GM18873 (cell line): ENCODE measurements around the gene MTOR.
"Not testable (repeated sequence)": the region's sequence is repeated elsewhere in the genome, so short reads cannot be mapped to it uniquely, and the experiment has no call there.

Source experiments
- ATAC-seq: cut with Tn5 transposase; IDR thresholded peaks from one replicate; pipeline ENCODE4 v1.9.1; 2021; ENCODE audit warnings: mild to moderate bottlenecking, moderate library complexity, moderate number of reproducible peaks; ENCODE audit not compliant: unreplicated experiment, low FRiP score

Gene MTOR

DNA sequence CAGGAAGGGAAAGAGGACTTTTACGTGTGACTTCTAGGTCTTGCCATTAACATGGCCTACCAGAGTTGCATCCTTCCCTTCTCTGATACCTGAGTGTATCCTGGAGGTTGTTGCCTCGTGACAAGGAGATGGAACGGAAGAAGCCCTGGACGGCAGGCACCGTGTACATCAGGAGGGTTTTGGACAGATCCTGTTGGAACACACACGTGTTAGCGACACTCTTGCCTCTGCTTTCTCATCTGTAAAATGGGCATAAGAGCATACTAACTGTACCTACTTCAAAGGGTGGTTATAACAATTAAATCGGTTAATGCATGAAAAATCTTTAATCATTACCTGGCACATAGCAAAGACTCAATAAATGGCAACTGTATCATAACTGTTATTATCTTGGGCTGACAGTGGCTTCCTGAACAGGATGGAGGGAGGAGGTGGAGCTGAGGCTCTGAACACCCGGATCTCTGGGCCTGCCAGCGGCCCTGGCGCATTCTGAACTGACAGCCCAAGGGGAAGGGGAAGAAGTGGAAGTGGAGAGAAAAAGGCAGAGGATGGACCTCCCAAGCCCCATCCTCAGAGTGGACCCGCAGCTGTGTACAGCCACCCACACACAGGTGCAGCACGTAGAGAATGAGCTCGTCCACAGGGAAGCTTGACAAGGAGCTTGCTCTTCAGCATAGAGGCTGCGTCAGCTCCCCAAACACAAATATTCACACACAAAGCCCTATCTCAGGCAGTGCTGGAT is 132.5 kb downstream of the MTOR start:
- no peak for ATAC-seq

DNA sequence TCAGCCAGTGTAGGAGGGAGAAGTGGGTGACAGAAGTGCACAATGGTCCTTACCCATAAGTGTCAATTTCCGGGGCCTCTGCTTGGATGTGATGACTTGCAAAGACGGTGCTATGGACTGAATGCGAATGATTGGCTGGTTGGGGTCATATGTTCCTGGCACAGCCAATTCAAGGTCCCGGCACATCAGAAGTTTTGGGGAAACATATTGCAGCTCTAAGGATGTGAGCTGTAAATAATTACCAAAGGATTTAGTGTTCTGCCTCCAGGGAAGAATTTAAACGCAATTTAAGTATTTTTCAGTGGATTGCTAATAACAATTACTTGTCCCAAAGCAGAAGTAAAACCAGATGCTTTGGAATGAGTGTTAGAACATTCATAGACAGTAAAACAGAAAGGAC is 135.8 kb downstream of the MTOR start:
- ATAC-seq, result no peak

DNA sequence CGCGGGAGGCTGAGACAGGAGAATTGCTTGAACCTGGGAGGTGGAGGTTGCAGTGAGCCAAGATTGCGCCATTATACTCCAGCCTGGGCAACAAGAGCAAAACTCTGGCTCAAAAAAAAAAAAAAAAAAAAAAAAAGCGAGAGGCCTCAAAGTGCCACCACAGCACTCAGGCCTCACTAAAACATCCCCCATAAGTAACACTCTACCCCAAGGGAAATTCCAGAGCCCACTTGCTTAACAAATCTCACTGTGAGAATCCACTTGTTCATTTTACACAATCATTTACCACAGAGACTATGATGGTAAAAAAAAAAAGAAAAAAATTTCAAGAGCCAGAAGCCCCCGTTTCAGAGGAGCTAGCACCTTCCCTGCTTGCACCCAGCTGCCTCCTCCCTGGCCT is 136.4 kb downstream of the MTOR start:
- no peak for ATAC-seq

DNA sequence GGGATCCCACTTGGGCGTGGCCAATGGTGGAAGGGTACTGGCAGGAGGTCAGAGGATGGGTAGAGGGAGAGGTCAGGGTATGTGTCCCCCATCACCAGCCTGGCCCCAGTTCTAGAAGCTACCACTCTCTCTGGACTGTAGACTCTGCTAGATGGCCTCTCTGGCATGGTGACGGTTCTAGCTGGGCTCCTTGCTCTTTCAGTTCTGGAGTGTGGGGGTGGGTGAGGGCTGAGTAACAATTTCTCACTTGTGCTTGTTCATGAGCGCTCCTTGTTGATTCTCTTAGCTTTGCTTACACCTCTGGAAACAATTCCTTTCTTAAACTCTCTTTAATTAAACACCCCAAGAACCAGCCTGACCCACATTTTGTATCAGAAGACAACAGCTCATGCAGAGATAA is 137.4 kb downstream of the MTOR start:
- no peak for ATAC-seq

DNA sequence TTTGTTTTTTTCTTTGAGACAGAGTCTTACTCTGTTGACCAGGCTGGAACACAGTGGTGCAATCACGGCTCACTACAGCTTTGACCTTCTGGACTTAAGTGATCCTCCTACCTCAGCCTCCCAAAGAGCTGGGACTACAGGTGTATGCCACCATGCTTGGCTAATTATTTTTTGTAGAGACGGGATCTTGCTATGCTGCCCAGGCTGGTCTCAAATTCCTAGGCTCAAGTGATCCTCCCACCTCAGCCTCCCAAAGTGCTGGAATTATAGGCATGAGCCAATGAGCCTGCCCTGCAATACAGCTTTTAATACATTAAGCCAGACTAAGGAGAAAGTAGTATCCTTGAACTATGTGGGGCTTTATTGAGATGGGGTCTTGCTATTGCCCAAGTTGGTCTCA is 146.0 kb downstream of the MTOR start:
- no peak for ATAC-seq

DNA sequence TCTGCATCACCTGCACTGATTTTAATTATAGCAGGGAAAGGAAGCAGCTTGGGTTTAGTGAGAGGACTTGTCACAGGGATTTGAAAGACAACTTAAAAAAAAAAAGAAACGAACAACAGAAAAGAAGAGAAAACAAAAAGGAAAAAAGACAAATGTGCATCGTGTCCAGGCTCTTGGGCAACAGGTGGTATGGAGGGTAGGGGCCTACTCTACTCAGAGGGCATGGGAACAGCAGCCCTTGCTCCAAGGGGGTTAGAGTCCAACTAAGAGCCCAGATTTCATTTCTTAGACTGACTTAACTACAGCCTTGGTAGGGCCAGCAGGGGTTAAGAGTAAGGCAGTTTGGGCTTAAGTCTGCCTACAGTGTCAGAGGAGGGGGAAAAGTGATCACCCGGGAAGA is 147.4 kb downstream of the MTOR start:
- no peak for ATAC-seq

DNA sequence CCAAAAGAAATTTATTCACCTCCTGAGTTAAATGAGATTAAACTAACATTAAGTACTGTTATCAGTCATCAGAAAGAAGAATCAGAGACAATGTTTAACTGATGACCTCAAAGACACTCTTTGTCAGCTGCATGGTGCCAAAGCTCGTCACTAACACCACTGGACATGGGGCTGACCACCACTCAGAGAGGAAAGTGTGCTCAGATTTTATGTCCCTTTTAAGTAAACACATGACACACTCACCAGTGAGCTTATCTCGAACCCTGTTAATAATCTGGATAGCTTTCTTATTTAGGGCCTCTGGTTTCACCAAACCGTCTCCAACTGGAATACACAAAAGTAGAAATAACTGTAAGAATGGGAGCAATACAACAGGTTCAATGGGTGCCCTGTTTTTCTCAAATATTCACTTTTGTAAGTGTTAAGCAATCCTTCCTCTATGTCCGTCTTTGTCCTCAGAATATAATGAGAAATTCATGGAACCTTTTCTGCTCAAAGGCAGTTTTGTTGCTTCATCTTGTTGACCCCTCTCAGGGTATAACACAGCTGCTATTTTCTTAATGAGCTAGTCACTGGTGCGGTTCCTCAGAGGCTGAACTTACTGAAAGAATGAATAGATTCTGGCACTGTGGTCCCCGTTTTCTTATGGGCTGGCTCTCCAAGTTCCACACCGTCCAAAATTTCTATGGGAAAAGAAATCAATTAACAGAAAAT is 153.1 kb downstream of the MTOR start:
- ATAC-seq, result no peak

DNA sequence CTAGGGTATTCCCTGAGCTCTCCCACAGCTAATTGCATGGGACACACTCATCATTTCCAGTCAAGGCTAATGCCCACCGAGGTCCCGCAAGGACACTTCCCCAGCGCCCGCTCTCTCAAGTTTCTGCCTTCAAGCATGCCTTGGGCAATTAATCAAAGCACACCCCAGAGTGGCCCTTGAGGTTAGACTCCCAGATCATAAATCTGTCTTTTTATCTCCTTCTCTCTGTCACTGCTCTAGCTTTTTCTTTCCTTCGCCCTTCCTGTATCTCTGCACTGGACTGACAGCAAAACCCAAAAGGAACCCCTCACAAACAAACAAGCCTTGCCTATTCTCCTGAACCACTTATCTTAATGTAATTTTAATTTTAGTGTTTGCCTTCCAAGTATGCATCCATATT is 154.8 kb downstream of the MTOR start:
- no peak for ATAC-seq

DNA sequence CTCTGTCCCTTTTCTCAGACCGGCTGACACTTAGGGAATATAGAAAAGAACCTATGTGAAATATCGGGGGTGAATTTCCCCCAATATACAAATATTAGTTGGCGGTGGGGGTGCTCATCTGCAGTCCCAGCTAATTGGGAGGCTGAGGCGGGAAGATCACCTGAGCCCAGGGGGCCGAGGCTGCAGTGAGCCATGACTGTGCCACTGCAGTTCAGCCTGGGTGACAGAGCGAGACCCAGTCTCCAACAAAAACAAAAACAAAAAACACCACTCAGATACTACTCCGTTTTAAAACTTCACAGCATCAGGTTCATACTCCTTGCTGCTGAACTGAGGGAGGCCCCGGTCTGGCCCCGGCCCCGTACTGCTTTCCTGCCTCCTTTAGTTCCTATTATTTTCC is 156.8 kb downstream of the MTOR start:
- no peak for ATAC-seq

DNA sequence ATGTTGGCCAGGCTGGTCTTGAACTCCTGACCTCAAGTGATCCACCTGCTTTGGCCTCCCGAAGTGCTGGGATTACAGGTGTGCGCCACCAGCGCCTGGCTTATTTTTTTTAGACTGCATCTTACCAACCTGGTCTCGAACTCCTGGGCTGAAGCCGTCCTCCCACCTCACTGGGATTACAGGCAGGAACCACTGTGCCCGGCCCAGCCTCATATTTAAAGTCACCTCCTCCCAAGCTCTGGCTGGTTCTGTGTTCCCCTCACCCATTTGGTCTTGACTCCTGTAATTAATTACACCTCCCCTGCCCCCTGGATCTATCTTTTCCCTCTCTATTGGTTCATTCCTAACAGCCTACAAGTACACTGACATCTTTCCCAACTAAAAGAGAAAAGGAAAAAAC is 161.0 kb downstream of the MTOR start:
- ATAC-seq, result no peak

DNA sequence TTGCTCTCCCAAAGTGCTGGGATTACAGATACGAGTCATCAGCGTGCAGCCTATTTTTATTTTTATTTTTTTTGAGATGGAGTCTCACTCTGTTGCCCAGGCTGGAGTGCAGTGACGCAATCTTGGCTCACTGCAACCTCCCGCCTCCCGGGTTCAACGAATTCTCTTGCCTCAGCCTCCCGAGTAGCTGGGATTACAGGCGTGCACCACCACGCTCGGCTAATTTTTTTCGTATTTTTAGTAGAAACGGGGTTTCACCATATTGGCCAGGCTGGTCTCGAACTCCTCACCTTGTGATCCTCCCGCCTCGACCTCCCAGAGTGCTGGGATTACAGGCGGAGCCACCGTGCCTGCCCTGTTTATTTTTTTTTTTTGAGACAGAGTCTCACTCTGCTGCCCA is 161.5 kb downstream of the MTOR start:
- ATAC-seq, result not testable (repeated sequence)

DNA sequence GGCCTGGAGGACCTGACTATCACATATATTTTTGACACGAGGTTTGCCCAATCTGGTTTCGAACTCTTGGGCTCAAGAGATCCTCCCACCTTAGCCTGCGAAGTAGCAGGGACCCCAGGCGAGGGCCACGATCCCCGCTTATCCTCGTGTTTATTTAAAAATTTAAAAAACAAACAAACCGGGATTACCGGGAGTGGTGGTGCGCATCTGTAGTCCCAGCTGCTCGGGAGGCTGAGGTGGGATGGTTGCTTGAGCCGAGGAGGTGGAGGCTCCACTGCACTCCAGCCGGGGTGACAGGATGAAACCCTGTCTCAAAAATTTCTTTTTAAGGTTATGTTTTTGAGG is 162.2 kb downstream of the MTOR start:
- no peak for ATAC-seq

DNA sequence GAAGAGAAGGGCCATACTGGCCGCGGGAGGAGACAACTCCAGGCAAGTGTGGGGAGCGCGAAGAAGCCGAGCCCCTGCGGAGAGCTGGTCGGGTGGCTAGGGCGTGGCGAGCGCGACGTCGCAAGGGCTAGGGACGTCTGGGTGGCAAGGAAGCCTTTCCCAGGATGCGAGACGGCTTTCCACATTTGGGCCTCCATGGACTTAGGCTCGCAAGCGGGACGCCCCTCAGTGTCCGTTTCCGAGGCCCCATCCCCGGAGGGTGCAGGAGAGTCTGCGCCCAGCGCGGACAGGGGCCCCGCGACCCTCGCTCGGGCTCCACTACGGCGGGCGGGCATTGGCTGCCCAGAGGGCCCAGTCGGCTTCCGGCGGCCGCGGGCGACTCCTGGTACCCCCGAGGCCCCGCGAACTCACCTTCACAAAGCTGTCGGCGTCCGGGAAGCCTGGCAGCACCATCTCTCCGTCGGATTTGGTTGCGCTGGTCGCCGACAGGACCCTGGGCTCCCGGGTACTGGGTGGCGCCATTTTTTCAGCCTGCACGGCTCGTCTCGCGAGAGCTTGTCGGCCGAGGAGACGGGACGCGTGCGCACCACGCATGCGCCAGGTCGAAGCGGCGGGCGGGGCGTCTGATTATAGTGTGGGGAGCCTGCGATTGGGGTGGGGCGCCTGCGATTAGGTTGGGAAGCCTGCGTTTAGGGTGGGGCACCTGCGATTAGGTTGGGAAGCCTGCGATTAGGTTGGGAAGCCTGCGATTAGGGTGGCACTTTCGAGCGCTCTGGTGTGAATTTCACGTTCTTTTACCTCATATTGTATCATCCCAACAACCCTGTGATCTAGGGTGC is 162.8 kb downstream of the MTOR start, which contains the start of gene EXOSC10:
TSS of gene EXOSC10 (minus strand) at position 560 of the 839 bp plus-strand sequence. CDS start at position 522, 38 bp downstream.
- peak; percentile 66 for ATAC-seq

DNA sequence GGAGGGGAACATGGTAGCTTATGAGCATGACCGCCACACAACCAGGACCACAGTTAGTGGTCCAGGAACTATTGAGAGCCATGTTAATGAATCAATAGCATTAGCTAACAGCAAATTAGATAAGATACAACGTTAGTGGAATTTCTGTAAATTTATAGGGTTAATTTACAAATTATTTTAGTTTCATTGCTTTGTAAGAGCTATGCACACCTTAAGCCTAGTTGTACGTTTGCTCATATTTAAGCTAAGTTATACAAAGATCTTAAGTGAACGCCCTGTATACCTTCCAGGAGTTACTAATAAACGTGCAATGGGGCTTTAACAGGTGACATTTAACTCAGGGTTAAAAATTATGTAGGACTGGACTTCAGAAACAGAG is 163.4 kb downstream of the MTOR start:
- no peak for ATAC-seq

DNA sequence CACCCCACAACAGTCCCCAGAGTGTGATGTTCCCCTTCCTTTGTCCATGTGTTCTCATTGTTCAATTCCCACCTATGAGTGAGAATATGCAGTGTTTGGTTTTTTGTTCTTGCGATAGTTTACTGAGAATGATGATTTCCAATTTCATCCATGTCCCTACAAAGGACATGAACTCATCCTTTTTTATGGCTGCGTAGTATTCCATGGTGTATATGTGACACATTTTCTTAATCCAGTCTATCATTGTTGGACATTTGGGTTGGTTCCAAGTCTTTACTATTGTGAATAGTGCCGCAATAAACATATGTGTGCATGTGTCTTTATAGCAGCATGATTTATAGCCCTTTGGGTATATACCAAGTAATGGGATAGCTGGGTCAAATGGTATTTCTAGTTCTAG is 178.6 kb downstream of the MTOR start:
- ATAC-seq, result not testable (repeated sequence)

DNA sequence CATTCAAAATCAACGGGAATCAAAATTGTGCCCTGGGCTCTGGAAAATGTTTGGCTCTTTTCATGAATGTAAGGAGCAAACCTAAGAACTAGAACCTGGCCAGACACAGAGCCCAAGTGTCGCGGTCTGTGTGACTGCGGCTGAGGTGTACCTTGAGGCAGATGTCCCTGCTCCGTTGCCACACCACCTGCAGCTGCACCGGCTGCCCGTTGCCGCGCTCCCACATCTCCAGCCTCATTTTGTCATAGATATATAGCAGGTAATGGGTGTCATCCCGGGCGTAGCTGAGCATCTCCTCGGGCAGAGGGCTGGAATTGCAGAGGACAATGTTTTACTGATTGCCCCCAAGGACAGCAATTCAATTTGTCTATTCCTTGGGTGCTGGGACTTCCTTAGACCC is 181.4 kb downstream of the MTOR start:
- ATAC-seq, result no peak

DNA sequence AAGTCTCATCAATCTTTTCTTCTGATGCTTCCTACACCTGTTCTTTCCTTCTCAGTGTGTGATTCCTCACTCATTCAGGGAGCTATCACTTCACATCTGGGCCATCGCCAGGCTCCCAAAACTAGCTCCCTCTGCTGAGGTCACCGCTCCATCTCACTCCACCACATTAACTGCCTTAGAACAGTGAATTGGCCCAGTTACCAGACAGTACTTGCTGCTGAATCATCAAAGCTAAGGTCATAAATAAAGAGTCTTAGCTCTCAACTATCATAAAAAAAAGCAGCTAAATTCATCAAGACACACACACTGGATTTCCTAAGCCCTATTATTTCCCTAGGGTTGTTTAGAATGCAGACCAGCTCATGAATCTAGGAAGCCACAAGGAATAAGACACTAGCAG is 183.7 kb downstream of the MTOR start:
- ATAC-seq, result no peak

DNA sequence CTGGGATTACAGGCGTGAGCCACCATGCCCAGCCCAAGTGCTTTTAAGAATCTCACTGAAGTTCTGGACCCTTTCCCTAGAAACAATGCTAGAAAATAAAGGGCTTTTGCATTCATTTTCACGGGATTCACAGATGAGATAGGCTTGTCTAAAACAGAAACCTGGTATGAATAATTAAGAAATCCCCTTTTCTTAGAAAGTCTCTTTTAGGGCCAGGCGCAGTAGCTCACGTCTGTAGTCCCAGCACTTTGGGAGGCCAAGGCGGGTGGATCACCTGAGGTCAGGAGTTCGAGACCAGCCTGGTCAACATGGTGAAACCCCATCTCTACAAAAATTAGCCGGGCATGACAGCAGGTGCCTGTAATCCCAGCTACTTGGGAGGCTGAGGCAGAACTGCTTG is 189.0 kb downstream of the MTOR start:
- ATAC-seq, result not testable (repeated sequence)

DNA sequence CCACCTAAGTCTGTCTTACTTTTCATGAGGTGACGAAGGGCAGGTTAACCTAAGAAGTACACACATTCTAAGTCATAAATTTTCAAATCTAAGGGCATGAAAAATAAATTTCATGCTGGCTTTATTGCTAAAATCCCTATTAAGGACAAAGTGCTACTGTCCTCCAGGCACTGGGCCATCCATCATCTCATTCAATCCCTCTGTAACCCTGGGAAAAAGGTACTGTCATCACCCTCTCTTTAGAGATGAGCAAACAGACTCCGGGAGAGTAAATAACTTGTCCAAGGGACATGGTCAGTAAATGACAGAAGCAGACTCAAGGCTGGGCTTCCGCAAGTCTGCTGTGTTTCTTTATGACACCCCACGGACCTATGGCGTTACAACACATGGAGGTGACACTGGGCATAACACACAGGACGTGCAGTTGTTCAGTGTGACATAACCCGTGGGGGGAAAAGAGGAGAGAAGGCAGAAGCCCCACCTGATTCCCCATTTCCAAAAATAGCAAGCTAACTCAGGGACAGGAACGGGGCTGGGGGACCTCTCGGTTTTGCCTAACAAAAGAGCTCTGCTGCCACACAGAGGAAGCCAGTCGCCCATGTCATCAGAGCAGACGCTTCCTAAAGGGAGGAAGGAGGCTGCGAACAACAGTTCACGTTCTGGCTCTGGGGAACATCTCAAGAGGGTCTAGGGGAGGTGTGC is 190.0 kb downstream of the MTOR start:
- no peak for ATAC-seq

DNA sequence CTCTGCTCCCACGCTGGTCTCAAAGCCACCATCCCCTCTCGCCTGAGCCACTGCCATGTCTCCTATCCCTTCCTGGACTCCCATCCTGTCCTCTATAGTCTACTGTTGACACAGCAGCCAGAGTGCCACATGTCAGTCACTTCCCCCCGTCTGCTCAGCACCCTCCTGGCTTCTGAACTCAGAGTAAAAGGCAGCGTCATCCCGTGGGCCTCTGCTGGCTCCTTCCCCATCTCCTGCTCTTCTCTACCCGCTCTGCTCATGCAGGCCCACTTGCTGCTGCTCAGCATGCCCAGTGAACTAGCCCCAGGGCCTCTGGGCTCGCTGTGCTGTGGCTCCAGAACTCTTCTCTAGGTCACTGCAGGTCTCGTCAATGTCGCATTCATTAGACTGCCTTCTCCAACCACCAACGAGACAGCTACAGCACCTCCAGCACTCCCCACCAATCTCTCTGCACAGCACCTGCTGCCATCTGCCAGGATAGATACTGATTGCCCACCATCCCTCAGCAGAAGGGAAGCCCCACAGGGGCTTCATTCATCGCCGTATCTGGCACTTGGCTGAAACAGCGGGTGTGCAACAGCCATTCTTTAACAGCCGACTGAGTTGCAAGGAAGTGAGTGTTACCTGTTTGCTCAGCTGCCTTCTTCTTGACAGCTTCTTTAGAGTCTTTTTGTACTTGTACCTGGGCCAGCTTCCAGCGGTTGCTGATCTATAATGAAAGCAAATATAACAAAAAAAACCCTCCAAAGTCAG is 190.7 kb downstream of the MTOR start:
- ATAC-seq, result no peak
